Effector memory CD4-positive, alpha-beta T cell (primary cell): ENCODE data around the gene EHD4.

Source experiments
- DNase-seq, 3 donors: peaks; one replicate each; pipeline ENCODE4 v3.0.0-alpha.2; 2020
- H3K27ac ChIP-seq: 2 replicates; pipeline ENCODE4 v1.7.0; 2013; ENCODE audit warnings: mild to moderate bottlenecking, low read length, moderate library complexity; ENCODE audit not compliant: insufficient read depth, poor library complexity, severe bottlenecking
- H3K27me3 ChIP-seq: replicated peaks from 2 replicates; pipeline ENCODE4 v1.7.0; 2013; ENCODE audit warnings: mild to moderate bottlenecking, low read length; ENCODE audit not compliant: insufficient read depth, control insufficient read depth, poor library complexity, severe bottlenecking
- H3K36me3 ChIP-seq: 2 replicates; pipeline ENCODE4 v1.7.0; 2013; ENCODE audit warnings: mild to moderate bottlenecking, low read length, moderate library complexity; ENCODE audit not compliant: control insufficient read depth, insufficient read depth
- H3K4me1 ChIP-seq: 2 replicates; pipeline ENCODE4 v1.7.0; 2013; ENCODE audit warnings: low read length, mild to moderate bottlenecking; ENCODE audit not compliant: control insufficient read depth, insufficient read depth, poor library complexity, severe bottlenecking
- H3K4me3 ChIP-seq: 2 replicates; pipeline ENCODE4 v1.7.0; 2013; ENCODE audit warnings: low read length, low read depth, mild to moderate bottlenecking; ENCODE audit not compliant: insufficient read depth, poor library complexity, severe bottlenecking
- H3K9me3 ChIP-seq: 2 replicates; pipeline ENCODE4 v1.7.0; 2013; ENCODE audit warnings: mild to moderate bottlenecking, low read length, moderate library complexity; ENCODE audit not compliant: control insufficient read depth

Gene EHD4

GRCh38 chr15:41868321-41868720 is 104.0 kb downstream of the EHD4 start:
- H3K4me3 ChIP-seq = no peak overlapping the region
- no peaks in the 10 kb centered on the region for H3K27me3 ChIP-seq
- no peak overlapping the region for H3K27ac ChIP-seq
- peaks cover 6% of the 10 kb centered on the region for H3K4me1 ChIP-seq
- DNase-seq = no peak
- no peaks in the 10 kb centered on the region for H3K9me3 ChIP-seq
- H3K36me3 ChIP-seq = no peaks in the 10 kb centered on the region

- no peak overlapping the region for H3K27ac ChIP-seq
- no peak overlapping the region for H3K4me3 ChIP-seq
- no peaks in the 10 kb centered on the region for H3K27me3 ChIP-seq
- DNase-seq = no peak
- H3K36me3 ChIP-seq = no peaks in the 10 kb centered on the region
- peaks cover 6% of the 10 kb centered on the region for H3K4me1 ChIP-seq
- no peaks in the 10 kb centered on the region for H3K9me3 ChIP-seq
Measured at GRCh38 chr15:41866872-41867579, 105.3 kb downstream of the EHD4 start.

- H3K9me3 ChIP-seq = no peaks in the 10 kb centered on the region
- no peak overlapping the region for H3K27ac ChIP-seq
- H3K4me1 ChIP-seq = peaks cover 6% of the 10 kb centered on the region
- no peaks in the 10 kb centered on the region for H3K27me3 ChIP-seq
- no peaks in the 10 kb centered on the region for H3K36me3 ChIP-seq
- H3K4me3 ChIP-seq = no peak overlapping the region
- DNase-seq = no peak
Measured at GRCh38 chr15:41866263-41866703, 106.1 kb downstream of the EHD4 start.

DNA sequence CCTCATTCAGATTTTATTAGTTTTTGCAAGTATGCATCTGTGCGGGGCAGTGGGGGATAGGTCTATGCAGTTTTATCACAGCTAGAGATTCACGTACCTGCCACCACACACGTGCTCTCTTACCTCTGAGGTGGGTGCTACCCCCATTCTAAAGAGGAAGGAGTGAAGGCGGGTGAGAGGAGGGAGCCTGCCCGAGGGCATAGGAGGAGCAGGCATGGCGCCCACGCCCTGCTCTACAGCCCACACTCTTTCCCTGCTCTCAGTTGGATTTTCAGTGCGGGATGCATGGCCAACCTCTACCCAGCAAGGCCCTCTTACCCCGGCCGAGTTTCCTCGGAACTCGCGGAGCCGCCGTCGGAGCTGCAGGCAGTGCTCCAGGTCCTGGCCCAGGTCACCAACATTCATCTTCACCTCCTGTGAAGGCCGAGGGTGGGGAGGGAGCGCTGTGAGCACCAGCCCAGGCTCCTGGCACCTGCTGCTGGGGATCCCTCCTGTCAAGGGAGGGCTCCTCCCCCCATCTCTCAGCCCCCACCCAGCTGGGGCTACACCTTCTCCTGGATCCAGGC is 106.8 kb downstream of the EHD4 start:
- H3K36me3 ChIP-seq = no peaks in the 10 kb centered on the region
- no peak for DNase-seq
- H3K27ac ChIP-seq = no peak overlapping the region
- H3K4me3 ChIP-seq = no peak overlapping the region
- peaks cover 6% of the 10 kb centered on the region for H3K4me1 ChIP-seq
- no peaks in the 10 kb centered on the region for H3K9me3 ChIP-seq
- peaks cover under 1% of the 10 kb centered on the region for H3K27me3 ChIP-seq

- Histone ChIP-seq H3K4me3 (no peak overlapping the region), H3K9me3 (no peaks in the 10 kb centered on the region), H3K4me1 (no peaks in the 10 kb centered on the region), H3K27me3 (peaks cover 2% of the 10 kb centered on the region), H3K36me3 (no peaks in the 10 kb centered on the region), H3K27ac (no peak overlapping the region)
- no peak for DNase-seq
Measured at GRCh38 chr15:41862515-41863116, 109.7 kb downstream of the EHD4 start.

DNA sequence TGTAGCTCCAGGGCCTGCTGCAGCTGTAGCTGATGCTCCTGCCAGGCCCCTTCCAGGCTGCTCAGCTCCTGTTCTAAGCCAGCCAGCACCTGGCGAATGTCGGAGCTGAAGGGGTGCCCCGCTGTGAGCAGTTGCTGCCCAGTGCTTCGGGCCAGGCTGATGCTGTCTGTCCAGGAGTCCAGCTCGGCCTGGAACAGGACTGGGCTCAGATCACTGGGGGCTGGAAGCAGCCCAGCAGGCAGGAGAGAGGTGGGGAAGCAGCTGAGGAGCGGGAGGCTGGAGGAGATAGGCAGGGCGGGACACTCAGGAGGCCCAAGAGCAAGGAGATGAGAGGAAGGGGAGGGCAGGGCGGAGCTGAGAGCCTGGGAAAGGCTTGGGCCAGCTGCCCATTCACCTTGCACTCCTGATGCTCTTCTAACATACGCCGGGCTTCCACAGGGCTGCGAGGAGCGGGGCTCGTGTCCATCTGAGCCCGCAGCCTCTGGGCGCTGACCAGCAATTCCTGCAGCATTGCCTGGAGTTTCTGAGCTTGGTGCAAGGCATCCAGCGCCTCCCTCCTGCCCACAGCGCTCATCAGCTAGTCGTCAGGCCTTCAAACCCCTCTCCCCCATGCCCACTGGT is 110.5 kb downstream of the EHD4 start:
- no peak for DNase-seq
- H3K27me3 ChIP-seq = peaks cover 2% of the 10 kb centered on the region
- no peaks in the 10 kb centered on the region for H3K36me3 ChIP-seq
- no peaks in the 10 kb centered on the region for H3K4me1 ChIP-seq
- no peak overlapping the region for H3K4me3 ChIP-seq
- H3K27ac ChIP-seq = no peak overlapping the region
- no peaks in the 10 kb centered on the region for H3K9me3 ChIP-seq

GRCh38 chr15:41860049-41860828 is 112.1 kb downstream of the EHD4 start:
- H3K4me1 ChIP-seq = no peaks in the 10 kb centered on the region
- H3K36me3 ChIP-seq = no peaks in the 10 kb centered on the region
- no peaks in the 10 kb centered on the region for H3K9me3 ChIP-seq
- no peak for DNase-seq
- no peak overlapping the region for H3K27ac ChIP-seq
- peaks cover 2% of the 10 kb centered on the region for H3K27me3 ChIP-seq
- H3K4me3 ChIP-seq = no peak overlapping the region

DNA sequence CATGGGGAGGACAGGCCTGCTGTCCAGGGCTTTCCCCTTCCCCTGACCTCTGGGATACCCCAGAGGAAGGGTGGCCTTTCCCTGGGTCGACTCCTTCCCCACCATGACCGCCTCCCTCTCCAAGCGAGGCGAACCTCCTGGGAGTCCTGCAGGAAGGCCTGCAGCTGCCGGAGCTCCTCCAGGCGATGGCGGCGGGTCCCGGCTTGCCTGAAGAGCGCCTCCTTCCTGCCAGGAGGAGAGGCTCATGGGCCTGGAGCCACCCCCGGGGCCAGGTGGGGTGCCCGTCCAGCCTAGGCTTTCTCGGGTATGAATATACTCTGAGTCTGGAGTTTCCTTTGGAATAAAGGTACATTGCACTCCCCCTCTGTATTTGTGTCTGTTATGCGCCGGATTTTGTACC is 113.6 kb downstream of the EHD4 start:
- Histone ChIP-seq H3K9me3 (no peaks in the 10 kb centered on the region), H3K4me1 (no peaks in the 10 kb centered on the region), H3K36me3 (no peaks in the 10 kb centered on the region), H3K27ac (no peak overlapping the region), H3K4me3 (no peak overlapping the region), H3K27me3 (peaks cover 2% of the 10 kb centered on the region)
- DNase-seq = no peak

DNA sequence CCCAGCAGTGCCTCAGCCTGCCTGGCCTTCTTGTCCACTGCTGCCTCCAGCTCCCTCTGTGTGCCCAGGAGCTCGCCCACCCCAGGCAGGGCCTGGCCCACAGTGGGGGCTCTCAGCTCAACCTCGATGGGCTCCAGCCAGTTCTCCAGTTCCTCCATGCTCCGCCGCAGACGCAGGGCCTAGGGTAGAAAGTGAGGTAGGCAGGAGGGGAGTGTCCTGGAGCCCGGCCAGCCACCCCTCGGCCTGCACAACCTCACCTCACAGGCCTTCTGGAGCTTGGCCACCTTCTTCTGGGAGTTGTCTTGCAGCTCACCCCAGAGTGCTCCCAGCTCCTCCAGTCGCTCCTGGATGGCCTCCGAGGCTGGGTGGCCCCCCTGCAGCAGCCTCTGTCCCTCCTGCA is 115.0 kb downstream of the EHD4 start:
- Histone ChIP-seq H3K4me3 (no peak overlapping the region), H3K27me3 (peaks cover 2% of the 10 kb centered on the region)

More for the DNA sequence above, 115.0 kb downstream of the EHD4 start:
- no peak for DNase-seq
- Histone ChIP-seq H3K4me1 (no peaks in the 10 kb centered on the region), H3K9me3 (no peaks in the 10 kb centered on the region), H3K36me3 (no peaks in the 10 kb centered on the region), H3K27ac (no peak overlapping the region)
